ENCODE data around the gene NFRKB.

DNA sequence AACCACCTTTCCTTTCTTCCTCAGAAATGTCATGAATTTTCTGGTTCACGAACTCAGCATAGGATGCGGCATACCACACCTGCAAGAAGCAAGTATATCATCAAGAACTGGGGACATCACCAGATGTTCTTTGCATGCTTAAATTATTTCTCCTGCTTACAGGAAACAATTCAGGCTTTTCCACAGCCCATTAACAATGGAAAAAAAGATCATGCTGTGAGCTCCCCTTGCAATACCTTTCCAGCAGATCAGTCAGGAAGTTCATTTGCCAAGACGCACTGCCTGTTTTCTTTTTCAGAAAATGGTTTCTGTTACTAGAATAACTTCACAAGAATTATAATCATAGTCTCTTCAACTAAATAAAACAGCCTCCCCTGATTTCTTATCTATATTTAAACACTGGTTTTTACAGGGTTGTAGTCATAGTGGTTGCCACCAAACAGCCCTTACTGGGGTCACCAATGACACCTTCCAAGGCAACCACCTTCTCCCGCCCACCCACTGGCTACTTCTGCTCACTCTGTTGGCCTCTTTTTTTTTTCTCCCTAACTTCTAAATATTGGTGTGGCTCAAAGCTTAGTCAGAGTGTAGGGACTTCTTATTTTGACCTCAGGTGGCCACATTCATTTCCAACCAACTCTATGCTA lies 42.3 kb upstream of the NFRKB start:
- TF ChIP-seq EZH2 (IDR thresholded peaks at IDR 0.05; ENCODE audit: insufficient read depth, poor library complexity, severe bottlenecking) (no peak), EZH2phosphoT487 (IDR thresholded peaks at IDR 0.05; ENCODE audit: insufficient read depth, low read depth) (no peak)

Data from GM23248 (cell line).